ENCODE measurements around the gene FAF1.

Gene FAF1

GRCh38 chr1:50977575-50978143, 17.6 kb upstream of the FAF1 start:
- DNase-seq, result no peak

- DNase-seq, result no peak
These were observed 17.0 kb upstream of the FAF1 start for GRCh38 chr1:50976890-50977574.

- DNase-seq, result no peak
These were observed 16.2 kb upstream of the FAF1 start for GRCh38 chr1:50976111-50976889.

- no peak for DNase-seq
These were observed 15.4 kb upstream of the FAF1 start for GRCh38 chr1:50975436-50975835.

- DNase-seq, result no peak
These were observed 14.5 kb upstream of the FAF1 start for GRCh38 chr1:50974618-50974935.

DNA sequence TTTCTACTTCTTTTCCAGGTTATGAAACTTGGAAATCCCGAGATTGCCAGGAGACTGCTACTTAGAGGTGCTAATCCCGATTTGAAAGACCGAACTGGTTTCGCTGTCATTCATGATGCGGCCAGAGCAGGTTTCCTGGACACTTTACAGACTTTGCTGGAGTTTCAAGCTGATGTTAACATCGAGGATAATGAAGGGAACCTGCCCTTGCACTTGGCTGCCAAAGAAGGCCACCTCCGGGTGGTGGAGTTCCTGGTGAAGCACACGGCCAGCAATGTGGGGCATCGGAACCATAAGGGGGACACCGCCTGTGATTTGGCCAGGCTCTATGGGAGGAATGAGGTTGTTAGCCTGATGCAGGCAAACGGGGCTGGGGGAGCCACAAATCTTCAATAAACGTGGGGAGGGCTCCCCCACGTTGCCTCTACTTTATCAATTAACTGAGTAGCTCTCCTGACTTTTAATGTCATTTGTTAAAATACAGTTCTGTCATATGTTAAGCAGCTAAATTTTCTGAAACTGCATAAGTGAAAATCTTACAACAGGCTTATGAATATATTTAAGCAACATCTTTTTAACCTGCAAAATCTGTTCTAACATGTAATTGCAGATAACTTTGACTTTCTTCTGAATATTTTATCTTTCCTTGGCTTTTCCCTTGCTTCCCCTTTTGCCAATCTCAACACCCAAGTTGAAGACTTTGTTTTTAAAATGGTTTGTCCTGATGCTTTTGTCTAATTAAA, 14.0 kb upstream of the FAF1 start:
- no peak for DNase-seq

DNA sequence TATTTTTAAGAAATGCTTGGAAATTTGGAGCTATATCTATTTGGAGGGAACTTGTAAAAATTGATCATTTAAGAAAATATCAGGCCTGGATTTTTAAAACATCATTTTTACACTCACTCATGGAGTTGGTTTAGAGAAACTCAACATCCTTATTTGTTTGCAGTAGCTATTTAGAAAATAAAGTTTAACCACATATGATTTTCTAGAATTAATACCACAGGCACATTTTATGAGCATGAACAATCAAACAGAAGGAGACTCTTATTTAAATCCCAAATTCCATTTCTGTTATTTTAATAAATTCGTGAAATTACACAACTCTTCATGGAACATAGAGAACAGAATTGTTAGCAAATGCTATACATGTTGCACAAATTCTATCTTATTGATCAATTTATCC, 13.2 kb upstream of the FAF1 start:
- no peak for DNase-seq

GRCh38 chr1:50972766-50973165, 12.7 kb upstream of the FAF1 start:
- DNase-seq, result no peak

- DNase-seq, result no peak
These were observed 11.8 kb upstream of the FAF1 start for GRCh38 chr1:50971748-50972305.

- no peak for DNase-seq
These were observed 11.0 kb upstream of the FAF1 start for GRCh38 chr1:50970931-50971582.

GRCh38 chr1:50970509-50970887, 10.4 kb upstream of the FAF1 start:
- DNase-seq, result no peak

- peak; percentile 59 for DNase-seq
These were observed 9.8 kb upstream of the FAF1 start, which contains the start of gene CDKN2C for GRCh38 chr1:50969611-50970508. Gene CDKN2C (plus strand): TSS chr1:50970245. CDS start chr1:50970369, 124 bp downstream.

DNA sequence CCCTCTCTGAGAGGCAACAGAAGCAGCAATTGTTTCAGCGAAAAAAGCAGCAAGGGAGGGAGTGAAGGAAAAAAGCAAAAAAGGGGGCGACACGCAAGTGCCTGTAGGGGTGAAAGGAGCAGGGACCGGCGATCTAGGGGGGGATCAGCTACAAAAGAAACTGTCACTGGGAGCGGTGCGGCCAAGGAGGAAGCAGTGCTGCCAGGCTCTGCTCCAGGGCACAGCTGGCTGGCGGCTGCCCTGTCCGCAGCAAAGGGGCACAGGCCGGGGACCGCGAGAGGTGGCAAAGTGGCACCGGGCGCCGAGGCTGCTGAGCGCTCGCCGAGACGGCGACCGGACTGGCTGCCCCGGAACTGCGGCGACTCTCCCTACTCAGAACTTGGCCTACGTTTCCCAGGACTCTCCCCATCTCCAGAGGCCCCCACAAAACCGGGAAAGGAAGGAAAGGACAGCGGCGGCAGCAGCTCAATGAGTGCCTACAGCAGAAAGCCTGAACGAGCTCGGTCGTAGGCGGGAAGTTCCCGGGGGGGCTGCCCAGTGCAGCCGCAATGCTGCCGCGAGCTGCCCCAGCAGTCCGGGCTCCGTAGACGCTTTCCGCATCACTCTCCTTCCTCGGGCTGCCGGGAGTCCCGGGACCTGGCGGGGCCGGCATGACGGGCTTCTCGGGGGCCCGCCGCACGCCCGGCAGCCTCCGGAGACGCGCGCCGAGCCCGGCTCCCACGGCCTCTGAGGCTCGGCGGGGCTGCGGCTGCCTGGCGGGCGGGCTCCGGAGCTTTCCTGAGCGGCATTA, 8.9 kb upstream of the FAF1 start:
- no peak for DNase-seq

DNA sequence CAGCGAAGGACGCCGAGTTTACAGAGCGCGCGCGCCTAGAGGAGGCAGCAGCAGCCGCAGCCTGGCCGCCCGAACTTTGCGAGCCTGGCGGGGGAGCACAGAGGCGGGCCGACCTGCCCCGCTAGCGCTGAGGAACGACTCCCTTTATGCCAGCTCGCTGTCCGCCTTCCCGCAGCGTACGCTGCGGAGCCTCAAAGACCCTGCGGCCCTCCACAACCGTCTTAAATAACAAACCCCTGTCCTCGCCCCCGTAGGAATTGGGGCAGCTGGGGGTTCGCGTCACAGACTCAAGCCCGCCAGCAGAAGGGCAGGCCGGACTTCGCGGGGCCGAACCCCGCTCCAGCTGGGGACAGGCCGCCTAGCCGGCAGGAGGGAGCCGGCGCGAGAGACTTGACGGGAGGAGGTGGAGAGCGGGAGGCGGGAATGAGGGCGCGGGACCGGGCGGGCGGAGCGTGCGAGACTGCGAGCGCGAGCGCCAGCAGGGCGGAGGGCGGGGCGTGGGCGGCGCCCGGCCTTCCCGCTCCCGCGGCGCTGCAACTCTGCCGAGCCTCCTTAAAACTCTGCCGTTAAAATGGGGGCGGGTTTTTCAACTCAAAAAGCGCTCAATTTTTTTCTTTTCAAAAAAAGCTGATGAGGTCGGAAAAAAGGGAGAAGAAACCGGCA, 8.2 kb upstream of the FAF1 start:
- DNase-seq, result peak; percentile 87

GRCh38 chr1:50967416-50968157, 7.5 kb upstream of the FAF1 start:
- no peak for DNase-seq

DNA sequence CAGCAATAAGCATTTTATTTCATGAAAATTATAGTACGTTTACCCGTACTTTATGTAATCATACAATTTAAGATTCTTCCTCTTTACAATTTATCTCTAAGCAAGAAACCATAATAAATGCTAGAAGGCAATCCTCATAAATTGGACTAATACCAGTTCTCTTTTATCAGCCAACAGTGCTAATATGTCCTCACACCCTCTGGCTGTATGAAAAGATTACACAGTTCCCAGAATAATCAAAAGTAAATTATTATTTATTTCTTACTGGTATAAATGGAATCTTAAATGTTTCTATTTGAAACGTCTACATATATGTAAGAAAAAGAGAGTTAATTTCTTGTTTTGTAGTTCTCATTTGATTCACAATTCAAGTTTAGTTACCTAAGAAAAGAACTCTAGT, 6.9 kb upstream of the FAF1 start:
- DNase-seq, result no peak

- no peak for DNase-seq
These were observed 4.8 kb upstream of the FAF1 start for GRCh38 chr1:50964863-50965262.

DNA sequence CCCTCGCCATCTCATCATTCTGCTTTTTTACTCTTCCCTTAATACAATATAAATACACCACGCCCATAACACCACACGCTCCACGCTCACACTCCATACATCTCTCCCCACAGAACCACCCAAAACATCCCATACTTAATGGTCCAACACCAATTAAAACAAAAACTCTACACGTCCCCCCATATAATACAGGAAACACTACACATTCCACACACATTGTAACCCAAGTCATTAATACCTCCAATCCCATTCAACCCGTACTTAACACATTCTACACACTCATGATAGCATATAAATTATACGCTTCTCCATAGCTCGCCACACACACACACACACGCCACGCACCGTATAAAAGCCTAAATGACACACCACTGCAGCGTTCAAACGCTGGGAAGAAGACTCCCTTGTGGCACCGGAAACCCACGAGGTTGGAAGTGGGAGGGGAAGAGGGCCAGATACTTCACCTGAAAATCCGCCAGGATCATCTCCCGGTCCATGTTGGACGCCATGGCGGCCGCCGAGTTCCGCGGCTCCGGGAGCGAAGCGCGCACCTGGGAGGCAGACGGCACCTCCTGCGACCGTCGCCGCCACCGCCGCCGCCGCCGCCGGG, 659 bp downstream of the FAF1 start:
- no peak for DNase-seq

GRCh38 chr1:50955116-50955515, 5.0 kb downstream of the FAF1 start:
- no peak for DNase-seq
